Muscle layer of colon (tissue), 2 donors: ENCODE measurements around the gene DNLZ.
"Not testable (repeated sequence)": the region's sequence is repeated elsewhere in the genome, so short reads cannot be mapped to it uniquely, and the experiment has no call there.

Experiments
- H3K27ac ChIP-seq: one replicate; pipeline ENCODE4 v1.7.0; 2013; ENCODE audit warnings: low read depth, mild to moderate bottlenecking, low read length, moderate library complexity
- H3K27me3 ChIP-seq, 2 donors: one replicate each; pipeline ENCODE4 v1.7.0; 2013; ENCODE audit warnings: low read length in 2 of 2, mild to moderate bottlenecking in 2 of 2; ENCODE audit not compliant: insufficient read depth in 2 of 2, control insufficient read depth in 1 of 2
- H3K36me3 ChIP-seq: one replicate; pipeline ENCODE4 v1.7.0; 2013; ENCODE audit warnings: mild to moderate bottlenecking, low read length; ENCODE audit not compliant: insufficient read depth
- H3K4me1 ChIP-seq: one replicate; pipeline ENCODE4 v1.7.0; 2013; ENCODE audit warnings: mild to moderate bottlenecking, low read length; ENCODE audit not compliant: insufficient read depth
- H3K4me3 ChIP-seq, 2 donors: one replicate each; pipeline ENCODE4 v1.7.0; 2013; ENCODE audit warnings: low read length in 2 of 2, low read depth in 1 of 2, mild to moderate bottlenecking in 1 of 2, moderate library complexity in 1 of 2
- H3K9ac ChIP-seq: one replicate; pipeline ENCODE4 v1.7.0; 2013; ENCODE audit warnings: low read length
- H3K9me3 ChIP-seq: one replicate; pipeline ENCODE4 v1.7.0; 2013; ENCODE audit warnings: mild to moderate bottlenecking, low read length
- donor health status: abdominal sarcoma.
- donor health status: Adenocarcinoma of cecum.

The DNLZ gene

DNA sequence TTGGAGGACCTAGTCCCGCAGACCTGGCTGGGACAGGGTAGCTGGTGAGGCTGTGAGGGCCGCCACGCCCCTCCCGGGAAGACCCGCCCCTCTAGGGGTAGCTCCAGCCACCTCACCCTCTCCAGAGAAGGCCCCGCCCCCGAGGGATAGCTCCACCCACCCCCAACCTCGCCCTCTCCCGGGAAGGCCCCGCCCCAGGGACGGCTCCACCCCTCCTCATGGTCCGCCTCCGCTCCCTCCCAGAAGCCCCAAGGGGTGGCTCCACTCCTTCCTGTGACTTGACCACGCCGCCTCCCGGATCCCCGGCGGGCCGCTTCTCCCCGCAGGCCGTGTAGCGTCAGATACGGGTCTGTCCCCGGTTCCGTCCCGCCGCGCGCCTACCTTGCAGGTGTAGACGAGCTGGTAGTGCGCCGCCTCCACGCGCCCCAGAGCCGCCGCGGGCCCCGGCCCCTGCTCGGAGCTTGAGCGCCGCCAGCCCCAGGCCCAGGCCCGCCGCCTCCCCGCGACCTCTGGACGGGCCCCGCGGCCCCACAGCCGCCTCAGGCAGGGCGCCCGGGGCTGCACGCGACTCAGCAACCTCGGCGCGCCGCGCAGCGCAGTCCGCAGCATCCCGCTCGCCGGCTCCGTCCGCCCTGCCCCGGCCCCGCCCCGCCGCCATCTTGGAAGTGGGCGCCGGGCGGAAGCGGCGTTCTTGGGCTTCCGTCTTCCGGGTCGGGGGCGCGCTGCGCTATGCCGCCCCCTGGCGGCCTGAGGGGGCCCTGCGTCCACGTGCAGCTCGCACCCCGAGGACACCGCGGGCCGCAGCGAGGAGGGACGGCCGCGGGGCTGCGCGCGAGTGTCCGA, at the start of gene DNLZ:
TSS of gene DNLZ (minus strand) at position 639 of the 843 bp plus-strand sequence. CDS start at position 609, 30 bp downstream.
- Histone ChIP-seq H3K27me3 (no peaks in the 10 kb centered on the region), H3K9me3 (no peaks in the 10 kb centered on the region), H3K9ac (peak within 1 kb of the TSS; percentile 9), H3K4me1 (peaks cover 32% of the 10 kb centered on the region), H3K4me3 (peak within 1 kb of the TSS; percentile 39 to 55), H3K27ac (peak within 1 kb of the TSS; percentile 90), H3K36me3 (no peaks in the 10 kb centered on the region)

DNA sequence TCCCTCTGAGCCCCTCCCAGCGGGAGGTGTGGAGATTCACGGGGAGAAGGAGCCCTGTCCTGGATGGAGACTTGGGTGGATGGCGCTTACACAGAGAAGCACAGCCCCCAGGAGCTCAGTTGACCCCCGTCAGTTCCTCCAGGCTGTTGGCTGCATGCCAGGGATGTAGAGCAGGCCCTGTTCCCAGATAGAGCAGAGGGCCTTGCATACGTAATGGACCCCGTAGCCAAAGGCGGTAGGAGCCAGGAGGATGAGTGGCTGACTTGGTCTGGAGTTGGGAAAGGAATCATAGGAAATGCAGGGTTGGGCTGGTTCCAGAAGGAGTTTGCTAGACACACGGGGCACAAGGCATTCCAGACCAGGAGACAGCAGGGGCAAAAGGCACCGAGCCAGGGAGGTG, 49.4 kb upstream of the DNLZ start:
- H3K27me3 ChIP-seq, result no peaks in the 10 kb centered on the region
- H3K4me1 ChIP-seq, result peaks cover 20% of the 10 kb centered on the region
- H3K4me3 ChIP-seq, result no peak overlapping the region
- H3K9me3 ChIP-seq, result no peaks in the 10 kb centered on the region
- peaks cover 53% of the 10 kb centered on the region for H3K36me3 ChIP-seq
- no peak overlapping the region for H3K27ac ChIP-seq
- H3K9ac ChIP-seq, result no peak overlapping the region

DNA sequence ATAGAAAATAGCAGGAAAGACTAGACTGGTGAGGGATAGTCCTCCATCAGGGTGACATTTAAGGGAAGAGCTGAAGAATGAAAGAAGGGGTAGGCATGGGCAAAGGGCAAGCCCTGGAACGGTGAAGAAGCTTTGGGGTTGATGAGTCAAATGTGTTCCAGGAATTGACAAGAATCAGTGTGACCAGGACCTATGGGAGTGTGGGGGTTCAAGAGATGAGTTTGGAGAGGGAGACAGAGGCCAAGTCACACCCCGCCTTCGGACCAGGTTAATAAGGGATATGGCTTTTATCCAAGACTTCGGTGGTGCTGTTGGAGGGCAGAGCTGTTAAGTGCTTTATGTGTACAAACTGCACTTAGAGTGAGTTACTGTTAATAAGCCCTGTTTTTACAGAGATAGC, 47.8 kb upstream of the DNLZ start:
- Histone ChIP-seq H3K27me3 (no peaks in the 10 kb centered on the region), H3K4me3 (peak overlapping the region; percentile 77 to 94), H3K4me1 (peaks cover 20% of the 10 kb centered on the region), H3K36me3 (peaks cover 48% of the 10 kb centered on the region), H3K9me3 (no peaks in the 10 kb centered on the region), H3K9ac (peak overlapping the region; percentile 50), H3K27ac (no peak overlapping the region)

DNA sequence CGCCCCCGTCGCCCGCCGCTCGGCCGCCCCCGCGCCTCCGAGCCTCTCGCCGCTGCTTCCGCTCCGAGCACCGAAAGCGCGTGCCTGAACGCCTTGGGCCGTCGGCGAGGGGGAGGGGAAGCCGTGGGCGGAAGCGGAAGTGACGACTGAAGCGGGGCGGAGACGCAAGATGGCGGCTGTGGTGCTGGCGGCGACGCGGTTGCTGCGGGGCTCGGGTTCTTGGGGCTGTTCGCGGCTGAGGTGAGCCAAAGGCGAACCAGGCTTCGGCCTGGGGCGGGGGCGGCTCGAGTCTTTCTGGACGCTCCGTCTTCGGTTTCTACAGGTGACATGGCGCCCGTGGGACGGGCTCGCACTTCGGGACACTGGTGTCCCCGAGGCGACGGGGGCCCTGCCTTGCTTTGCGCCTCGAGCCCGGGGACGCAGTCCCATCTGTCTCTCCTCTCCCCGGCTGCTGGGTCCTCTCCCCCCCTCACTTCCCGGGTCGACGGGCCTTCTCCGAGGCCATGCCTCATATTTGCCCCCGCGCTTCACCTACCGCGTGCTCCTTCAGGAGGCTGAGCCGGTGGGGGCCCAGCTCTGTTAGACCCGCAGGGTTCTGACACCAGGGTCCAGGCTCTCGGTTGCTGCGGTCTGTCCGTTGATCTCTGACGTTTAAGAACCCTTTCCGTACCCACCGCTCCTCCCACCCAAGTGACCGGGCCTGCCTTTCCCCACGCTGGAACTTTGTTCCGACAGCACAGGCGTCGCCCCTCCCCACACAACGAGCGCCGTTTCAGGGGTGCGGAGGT, 47.1 kb upstream of the DNLZ start, which contains the start of the genes ENTR1 and PMPCA:
TSS of gene ENTR1 (minus strand) at position 115 of the 788 bp plus-strand sequence. CDS start 217 bp downstream, outside the sequence.
TSS of gene PMPCA (plus strand) at position 159 of the 788 bp plus-strand sequence. CDS start at position 170, 11 bp downstream.
- H3K9me3 ChIP-seq, result no peaks in the 10 kb centered on the region
- peak within 1 kb of the TSS; percentile 93 for H3K27ac ChIP-seq
- H3K27me3 ChIP-seq, result no peaks in the 10 kb centered on the region
- peak within 1 kb of the TSS; percentile 85 to 94 for H3K4me3 ChIP-seq
- peaks cover 20% of the 10 kb centered on the region for H3K4me1 ChIP-seq
- H3K36me3 ChIP-seq, result peaks cover 46% of the 10 kb centered on the region
- H3K9ac ChIP-seq, result peak within 1 kb of the TSS; percentile 50

DNA sequence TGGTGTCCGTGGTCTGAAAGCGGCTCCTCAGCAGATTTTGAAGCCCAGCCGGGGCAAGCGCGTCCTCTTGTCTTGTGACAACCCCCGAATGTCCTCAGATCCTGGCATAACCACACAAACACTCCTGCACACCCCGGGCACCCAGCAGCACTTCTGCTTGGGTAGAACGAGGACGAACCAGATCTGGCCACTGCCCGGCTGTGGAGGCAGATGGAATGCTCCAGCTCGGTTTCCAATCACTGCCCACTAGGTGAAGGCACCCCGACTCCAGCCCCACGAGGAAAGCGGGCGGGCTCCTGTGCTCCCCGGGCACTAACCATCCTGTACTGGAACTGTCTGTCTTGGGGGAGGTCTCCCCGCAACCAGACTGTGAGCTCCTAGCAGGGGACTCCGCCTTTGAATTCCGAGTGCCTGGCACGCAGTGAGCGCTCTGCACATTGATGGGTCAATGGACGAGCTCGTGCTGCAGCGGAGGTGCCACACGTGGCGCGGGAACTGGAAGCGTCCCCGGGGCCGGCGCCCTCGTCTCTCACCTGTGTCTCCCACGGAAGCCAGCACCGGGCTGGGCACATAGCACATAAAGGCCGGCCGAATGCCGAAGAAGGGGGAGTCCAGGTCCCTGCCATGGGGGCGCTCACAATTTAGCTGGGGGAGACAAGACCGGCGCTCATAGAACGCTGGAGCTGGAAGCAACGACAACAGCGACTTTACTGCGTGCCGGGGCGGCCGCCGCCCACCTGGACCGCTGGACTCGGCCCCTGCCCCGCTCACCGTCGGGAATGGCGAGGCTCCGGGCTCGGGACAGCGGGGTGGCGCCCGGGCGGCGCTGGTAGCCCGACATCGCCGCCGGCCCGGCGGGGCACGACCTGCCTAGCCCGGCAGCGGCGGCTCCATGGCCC, 46.3 kb upstream of the DNLZ start:
- Histone ChIP-seq H3K9ac (peak overlapping the region; percentile 21), H3K4me1 (peaks cover 20% of the 10 kb centered on the region), H3K27ac (peak overlapping the region; percentile 35), H3K36me3 (peaks cover 48% of the 10 kb centered on the region), H3K27me3 (no peaks in the 10 kb centered on the region), H3K9me3 (no peaks in the 10 kb centered on the region), H3K4me3 (peak overlapping the region; percentile 78 to 85)

DNA sequence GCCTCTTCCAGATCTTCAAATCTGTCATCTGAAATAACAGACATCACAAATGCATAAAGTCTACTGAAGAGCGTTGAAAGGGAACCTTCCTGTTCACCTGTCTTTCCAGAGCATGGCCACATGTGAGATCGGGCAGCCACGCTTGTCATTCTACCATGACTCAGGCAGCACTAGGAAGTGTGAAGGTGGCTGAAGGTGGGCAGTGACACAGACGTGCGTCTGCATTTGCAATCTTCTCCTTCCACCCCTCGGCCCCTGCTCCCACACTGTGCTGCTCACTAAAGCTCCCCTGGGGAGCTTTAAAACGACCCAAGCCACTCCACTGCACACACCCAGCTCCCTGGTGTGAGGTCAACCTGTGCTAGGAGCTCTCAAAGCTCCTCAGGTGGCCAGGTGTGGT, 44.4 kb upstream of the DNLZ start:
- H3K9me3 ChIP-seq, result no peaks in the 10 kb centered on the region
- H3K9ac ChIP-seq, result no peak overlapping the region
- peaks cover 20% of the 10 kb centered on the region for H3K4me1 ChIP-seq
- H3K27me3 ChIP-seq, result no peaks in the 10 kb centered on the region
- H3K36me3 ChIP-seq, result peaks cover 42% of the 10 kb centered on the region
- H3K27ac ChIP-seq, result no peak overlapping the region
- H3K4me3 ChIP-seq, result no peak overlapping the region

DNA sequence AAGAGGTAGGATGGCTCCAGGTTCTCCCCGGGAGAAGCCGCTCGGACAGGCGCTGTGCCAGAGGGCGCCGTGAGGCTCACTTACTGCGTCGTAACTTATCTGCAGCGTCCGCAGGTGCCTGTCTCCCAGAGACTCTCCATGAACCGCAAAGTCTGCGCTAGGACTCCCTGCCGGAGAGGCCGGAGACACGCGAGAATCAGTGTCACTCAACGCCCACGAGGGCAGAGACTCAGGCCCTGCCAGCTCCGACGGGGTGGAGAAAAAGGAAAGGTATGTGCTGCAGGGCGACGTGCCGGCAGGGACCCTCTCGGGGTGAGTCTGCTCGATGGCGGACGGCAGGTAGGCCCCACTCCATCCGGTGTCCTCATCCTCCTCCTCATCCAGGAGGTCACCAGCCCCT, 43.5 kb upstream of the DNLZ start:
- H3K4me3 ChIP-seq, H3K9me3 ChIP-seq, H3K27ac ChIP-seq, H3K27me3 ChIP-seq, H3K9ac ChIP-seq: not testable (repeated sequence)
- H3K36me3 ChIP-seq, result peaks cover 39% of the 10 kb centered on the region
- H3K4me1 ChIP-seq, result peaks cover 20% of the 10 kb centered on the region

DNA sequence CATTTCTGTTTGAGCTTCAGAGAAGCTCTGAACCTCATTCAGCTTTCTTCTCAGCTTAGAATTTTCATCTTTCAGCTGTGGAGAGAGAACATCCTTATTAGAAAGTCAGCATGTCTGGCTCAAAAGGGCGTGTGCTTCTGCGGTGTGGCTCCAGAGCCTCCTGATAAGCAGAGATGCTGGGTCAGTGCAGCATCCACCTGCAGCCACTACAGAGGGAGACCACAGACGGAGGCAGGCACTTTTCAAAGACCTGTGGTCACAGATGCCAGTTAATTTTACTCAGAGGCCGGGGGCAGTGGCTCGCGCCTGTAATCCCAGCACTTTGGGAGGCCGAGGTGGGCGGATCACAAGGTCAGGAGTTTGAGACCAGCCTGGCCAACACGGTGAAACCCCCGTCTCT, 42.4 kb upstream of the DNLZ start:
- H3K27me3 ChIP-seq, H3K9ac ChIP-seq, H3K27ac ChIP-seq, H3K4me3 ChIP-seq, H3K9me3 ChIP-seq, H3K4me1 ChIP-seq: not testable (repeated sequence)
- peaks cover 37% of the 10 kb centered on the region for H3K36me3 ChIP-seq

DNA sequence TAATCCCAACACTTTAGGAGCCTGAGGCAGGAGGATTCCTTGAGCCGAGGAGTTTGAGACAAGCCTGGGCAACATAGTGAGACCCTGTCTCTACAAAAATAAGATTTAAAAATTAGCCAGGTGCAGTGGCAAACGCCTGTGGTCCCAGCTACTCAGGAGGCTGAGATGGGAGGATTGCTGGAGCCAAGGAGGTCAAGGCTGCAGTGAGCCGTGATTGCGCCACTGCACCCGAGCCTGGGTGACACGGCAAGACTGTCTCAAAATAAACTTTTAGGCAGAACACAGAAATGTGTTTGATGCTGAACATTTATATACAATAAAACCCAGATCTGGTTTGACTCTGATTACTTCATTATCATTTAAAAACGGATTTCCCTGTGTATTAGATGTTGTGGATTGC, 41.9 kb upstream of the DNLZ start:
- Histone ChIP-seq H3K27ac (no peak overlapping the region), H3K9ac (no peak overlapping the region), H3K27me3 (no peaks in the 10 kb centered on the region), H3K9me3 (no peaks in the 10 kb centered on the region), H3K36me3 (peaks cover 37% of the 10 kb centered on the region), H3K4me3 (no peak overlapping the region), H3K4me1 (peaks cover 11% of the 10 kb centered on the region)

DNA sequence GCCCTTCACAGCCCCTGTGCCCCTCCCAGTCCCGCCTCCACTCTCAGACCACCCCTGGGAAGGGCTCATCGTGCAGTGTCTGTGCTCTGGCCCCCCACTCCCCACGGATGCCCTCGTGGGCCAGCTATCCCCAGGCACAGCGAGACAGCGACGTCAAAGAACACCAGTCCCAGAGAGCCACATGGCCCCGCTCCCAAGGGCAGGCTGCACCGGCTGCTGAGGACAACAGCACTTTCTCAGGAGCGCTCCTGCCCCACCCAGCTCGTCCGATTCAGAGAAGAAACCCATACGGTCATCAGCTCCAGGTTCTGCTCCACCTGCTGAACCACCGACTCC, 41.2 kb upstream of the DNLZ start:
- Histone ChIP-seq H3K9ac (no peak overlapping the region), H3K4me3 (no peak overlapping the region), H3K4me1 (peaks cover 13% of the 10 kb centered on the region), H3K36me3 (peaks cover 37% of the 10 kb centered on the region), H3K27me3 (no peaks in the 10 kb centered on the region), H3K27ac (no peak overlapping the region), H3K9me3 (no peaks in the 10 kb centered on the region)
